Measurements from ENCODE around the gene DRG1.

- no peak for TF ChIP-seq NR2C2 (CRISPR knock-in tag; IDR thresholded peaks at IDR 0.05)
- no peak for TF ChIP-seq CTCF (IDR thresholded peaks at IDR 0.05)
- no peak for TF ChIP-seq MAX (CRISPR knock-in tag; IDR thresholded peaks at IDR 0.05)
- TF ChIP-seq ZNF532 (CRISPR knock-in tag; IDR thresholded peaks at IDR 0.05; ENCODE audit: borderline replicate concordance) = no peak
- no peak for TF ChIP-seq ETV6 (CRISPR knock-in tag; IDR thresholded peaks at IDR 0.05)
- no peak for TF ChIP-seq FOXJ3 (CRISPR knock-in tag; IDR thresholded peaks at IDR 0.05; ENCODE audit: borderline replicate concordance)
- no peak for TF ChIP-seq ZNF263 (CRISPR knock-in tag; IDR thresholded peaks at IDR 0.05; ENCODE audit: low read depth)
- TF ChIP-seq KAT7 (CRISPR knock-in tag; IDR thresholded peaks at IDR 0.05; ENCODE audit: borderline replicate concordance) = no peak
- no peak for TF ChIP-seq ZNF512 (CRISPR knock-in tag; IDR thresholded peaks at IDR 0.05; ENCODE audit: borderline replicate concordance)
- TF ChIP-seq CBFB (CRISPR knock-in tag; IDR thresholded peaks at IDR 0.05; ENCODE audit: low read depth) = no peak
- no peak for TF ChIP-seq NFE2L1 (CRISPR knock-in tag; IDR thresholded peaks at IDR 0.05)
These were observed 40.4 kb downstream of the DRG1 start for GRCh38 chr22:31439808-31440207.
